ENCODE measurements around the gene FOXN1. TPM values are rescaled to one million over a fixed set of nuclear protein-coding genes. Genes with fewer than 3 reads are reported as not detected.

The FOXN1 gene
- total RNA-seq, 3 donors from 2014 or later (not counting 1 experiment from before 2014, with no cell fraction given) = not detected

GRCh38 chr17:28508211-28508724, 2.1 kb downstream of the FOXN1 start:
- intact Hi-C loops (cut with micrococcal nuclease) = no loop called here
- Mint-ChIP-seq H3K27me3 (ENCODE audit: low read depth in 2 of 2) (peaks cover 8 to 21% of the 10 kb centered on the region in 2 donors), H3K9me3 (no peaks in the 10 kb centered on the region), H3K4me1 (no peaks in the 10 kb centered on the region), H3K4me3 (no peak overlapping the region), H3K27ac (no peak overlapping the region), H3K36me3 (no peaks in the 10 kb centered on the region)
- H3K4me1 ChIP-seq (ENCODE audit: control insufficient read depth, insufficient read depth, low read length) = no peaks in the 10 kb centered on the region
- ATAC-seq (no peak), DNase-seq (no peak)
- no peak for TF ChIP-seq CTCF (IDR thresholded peaks at IDR 0.05)
- H3K9me3 ChIP-seq (ENCODE audit: control insufficient read depth, insufficient read depth, low read length) = no peaks in the 10 kb centered on the region
- H3K27me3 ChIP-seq (ENCODE audit: control insufficient read depth, insufficient read depth, low read length) = no peaks in the 10 kb centered on the region
- no peaks in the 10 kb centered on the region for H3K36me3 ChIP-seq (ENCODE audit: control insufficient read depth, insufficient read depth, low read length)
- WGBS (ENCODE audit: insufficient coverage) = 88% methylated on average over 11 of the region's 11 CpGs
- no peak overlapping the region for H3K27ac ChIP-seq (ENCODE audit: low read length)
- H3K4me3 ChIP-seq (ENCODE audit: low read length) = no peak overlapping the region

DNA sequence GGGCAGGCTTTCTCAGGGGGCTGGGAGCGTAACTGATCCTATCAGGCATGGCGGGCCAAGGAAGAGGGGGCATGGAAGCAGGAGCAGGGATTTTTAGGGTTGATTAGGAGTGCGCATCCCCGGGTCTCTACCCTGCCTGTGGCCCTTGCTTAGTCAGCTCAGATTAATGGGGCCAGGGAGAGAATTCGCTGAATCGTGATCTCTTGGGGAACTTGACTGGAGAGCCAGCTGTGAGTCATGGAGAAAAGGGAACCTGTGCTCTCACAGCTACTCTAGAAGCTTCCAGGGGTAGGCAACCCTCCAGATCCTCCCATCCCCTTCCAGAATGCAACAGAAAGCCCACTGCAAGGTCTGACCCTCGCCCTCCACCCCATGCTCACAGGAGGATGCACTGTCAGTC, 3.6 kb downstream of the FOXN1 start:
- peaks cover 3% of the 10 kb centered on the region for H3K27me3 ChIP-seq (ENCODE audit: control insufficient read depth, insufficient read depth, low read length)
- ATAC-seq = no peak
- peaks cover 0 to 20% of the 10 kb centered on the region in 2 donors for H3K27me3 Mint-ChIP-seq (ENCODE audit: low read depth in 2 of 2)

GRCh38 chr17:28511858-28512461, 5.8 kb downstream of the FOXN1 start:
- DNase-seq (no peak), ATAC-seq (no peak)
- no peaks in the 10 kb centered on the region for H3K4me1 ChIP-seq (ENCODE audit: control insufficient read depth, insufficient read depth, low read length)
- intact Hi-C loops (cut with micrococcal nuclease) = no loop called here
- WGBS (ENCODE audit: insufficient coverage) = 91% methylated on average over 3 of the region's 3 CpGs
- H3K27ac Mint-ChIP-seq = no peak overlapping the region
- peaks cover 3% of the 10 kb centered on the region for H3K27me3 ChIP-seq (ENCODE audit: control insufficient read depth, insufficient read depth, low read length)
- H3K27me3 Mint-ChIP-seq (ENCODE audit: low read depth in 2 of 2) = peaks cover 0 to 13% of the 10 kb centered on the region in 2 donors
- no peak overlapping the region for H3K27ac ChIP-seq (ENCODE audit: low read length)
- no peaks in the 10 kb centered on the region for H3K9me3 ChIP-seq (ENCODE audit: control insufficient read depth, insufficient read depth, low read length)
- H3K4me3 ChIP-seq (ENCODE audit: low read length) = no peak overlapping the region
- no peaks in the 10 kb centered on the region for H3K36me3 Mint-ChIP-seq
- TF ChIP-seq CTCF (IDR thresholded peaks at IDR 0.05) = no peak
- no peaks in the 10 kb centered on the region for H3K36me3 ChIP-seq (ENCODE audit: control insufficient read depth, insufficient read depth, low read length)
- no peaks in the 10 kb centered on the region for H3K4me1 Mint-ChIP-seq
- no peak overlapping the region for H3K4me3 Mint-ChIP-seq
- no peaks in the 10 kb centered on the region for H3K9me3 Mint-ChIP-seq

More for the DNA sequence above, 3.6 kb downstream of the FOXN1 start:
- H3K4me3 Mint-ChIP-seq = no peak overlapping the region
- DNase-seq = no peak
- TF ChIP-seq CTCF (IDR thresholded peaks at IDR 0.05) = no peak
- H3K27ac Mint-ChIP-seq = no peak overlapping the region
- Histone ChIP-seq H3K36me3 (ENCODE audit: control insufficient read depth, insufficient read depth, low read length) (no peaks in the 10 kb centered on the region), H3K9me3 (ENCODE audit: control insufficient read depth, insufficient read depth, low read length) (no peaks in the 10 kb centered on the region), H3K4me1 (ENCODE audit: control insufficient read depth, insufficient read depth, low read length) (no peaks in the 10 kb centered on the region), H3K27ac (ENCODE audit: low read length) (no peak overlapping the region), H3K4me3 (ENCODE audit: low read length) (no peak overlapping the region)
- H3K9me3 Mint-ChIP-seq = no peaks in the 10 kb centered on the region
- 64% methylated on average over 7 of the region's 7 CpGs for WGBS (ENCODE audit: insufficient coverage)
- H3K36me3 Mint-ChIP-seq = no peaks in the 10 kb centered on the region
- no peaks in the 10 kb centered on the region for H3K4me1 Mint-ChIP-seq
- intact Hi-C loops (cut with micrococcal nuclease) = no loop called here

DNA sequence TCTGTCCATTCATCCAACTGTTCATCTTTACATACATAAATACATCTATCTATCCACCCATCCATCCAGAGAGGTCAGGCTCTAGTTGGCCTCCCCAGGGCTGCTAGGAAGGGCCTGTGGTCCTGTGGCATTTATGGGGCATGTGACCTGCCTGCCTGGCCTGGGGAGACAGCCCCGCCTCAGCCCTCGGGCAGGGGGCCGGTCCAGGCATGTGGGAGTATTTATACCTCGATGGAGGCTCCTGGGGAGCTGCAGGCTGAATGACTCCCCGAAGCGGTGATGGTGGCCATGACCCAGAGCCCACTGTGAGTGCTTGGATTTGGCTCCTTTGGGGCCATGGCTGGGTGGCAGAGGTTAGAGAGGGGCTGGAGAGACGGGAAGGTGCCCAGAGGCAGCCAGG, 7.3 kb downstream of the FOXN1 start:
- Histone ChIP-seq H3K27ac (ENCODE audit: low read length) (no peak overlapping the region), H3K4me3 (ENCODE audit: low read length) (no peak overlapping the region), H3K9me3 (ENCODE audit: control insufficient read depth, insufficient read depth, low read length) (no peaks in the 10 kb centered on the region), H3K27me3 (ENCODE audit: control insufficient read depth, insufficient read depth, low read length) (peaks cover 3% of the 10 kb centered on the region), H3K36me3 (ENCODE audit: control insufficient read depth, insufficient read depth, low read length) (no peaks in the 10 kb centered on the region), H3K4me1 (ENCODE audit: control insufficient read depth, insufficient read depth, low read length) (no peaks in the 10 kb centered on the region)
- intact Hi-C loops (cut with micrococcal nuclease) = no loop called here
- Mint-ChIP-seq H3K4me1 (no peaks in the 10 kb centered on the region), H3K27me3 (ENCODE audit: low read depth in 2 of 2) (peaks cover 0 to 10% of the 10 kb centered on the region in 2 donors), H3K9me3 (no peaks in the 10 kb centered on the region), H3K4me3 (no peak overlapping the region), H3K27ac (no peak overlapping the region), H3K36me3 (no peaks in the 10 kb centered on the region)
- DNase-seq = no peak
- 77% methylated on average over 7 of the region's 7 CpGs for WGBS (ENCODE audit: insufficient coverage)
- TF ChIP-seq CTCF (IDR thresholded peaks at IDR 0.05) = no peak
- no peak for ATAC-seq
